Erythroblast (primary cell): ENCODE results near the gene OR51T1.

Experiments used
- GATA1 ChIP-seq: IDR thresholded peaks from 2 replicates; pipeline ENCODE4 v1.6.1; 2011; ENCODE audit warnings: low read depth, mild to moderate bottlenecking, control low read depth, low read length, moderate library complexity
- POLR2A ChIP-seq: IDR thresholded peaks from 2 replicates; pipeline ENCODE4 v1.6.1; 2011; ENCODE audit warnings: mild to moderate bottlenecking, low read length

DNA sequence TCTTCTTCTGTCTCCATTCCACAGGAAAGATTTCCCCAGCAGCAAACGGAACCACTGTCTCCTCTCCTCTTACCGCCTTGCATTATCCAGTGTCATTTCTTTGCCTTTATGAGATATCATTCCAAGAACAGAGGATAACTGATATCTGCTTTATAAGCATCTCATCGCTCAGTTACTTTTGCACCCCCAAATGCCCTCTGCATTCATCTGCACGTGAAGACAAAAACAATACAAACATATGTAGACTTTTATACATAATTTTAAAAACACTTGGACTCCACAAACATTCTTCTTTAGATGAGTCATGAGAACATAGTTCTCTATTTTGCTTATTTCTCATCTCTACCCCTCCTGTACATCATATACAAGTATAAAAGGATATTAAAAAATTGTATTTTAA, 512 bp upstream of the OR51T1 start:
- TF ChIP-seq POLR2A (no peak), GATA1 (no peak)
